GM12878 (cell line): Measurements from ENCODE around the gene ATXN1. TPM values are rescaled to one million over a fixed set of nuclear protein-coding genes. Genes with fewer than 3 reads are reported as not detected.

Source experiments
- ATAC-seq: fragments of 200-7000 bp; cut with Tn5 transposase; 3 replicates; pipeline ENCODE4 v1.9.1; 2020; ENCODE audit warnings: mild to moderate bottlenecking, moderate library complexity
- BruUV-seq: library from RNA; stranded (reverse); fragments of 400-500 nt; replicated peaks from 2 replicates; lab custom pipeline; 2021; lab: Mats Ljungman, UMichigan
- CTCF ChIA-PET: fragments of 300-600 bp; sonication (Branson Sonifier 250); formaldehyde crosslinking; extraction: SDS; loops from one replicate; lab custom pipeline; 2021; ENCODE audit warnings: inconsistent platforms; lab: Yijun Ruan, JAX
- POLR2A ChIA-PET: fragments of 350-600 bp; formaldehyde crosslinking; extraction: SDS; loops from one replicate; lab custom pipeline; 2021; ENCODE audit warnings: inconsistent platforms; lab: Charles Lee
- RAD21 ChIA-PET: fragments of 300-600 bp; sonication (Branson Sonifier 250); formaldehyde crosslinking; loops from one replicate; lab custom pipeline; 2023; ENCODE audit warnings: antibody characterized with exemption; ENCODE audit not compliant: unreplicated experiment; lab: Charles Lee
- SMC1A ChIA-PET: fragments of 300-600 bp; sonication (Branson Sonifier 250); formaldehyde crosslinking; loops from one replicate; lab custom pipeline; 2023; ENCODE audit not compliant: unreplicated experiment, uncharacterized antibody; lab: Charles Lee
- DNase-seq: peaks from one replicate; pipeline ENCODE4 v3.0.0-alpha.2; 2011; ENCODE audit warnings: low read depth, low spot score
- FAIRE-seq: peaks from 3 replicates; lab custom pipeline; 2011; peaks lifted over from hg19 to GRCh38; lab: Jason Lieb, UNC
- H2AFZ ChIP-seq: 2 replicates; pipeline ENCODE4 v1.6.0; 2011; ENCODE audit warnings: low read depth, low read length, control low read depth; ENCODE audit not compliant: control insufficient read depth
- H3K27ac ChIP-seq: 2 replicates; pipeline ENCODE4 v1.5.1; 2011; ENCODE audit warnings: control low read depth; ENCODE audit not compliant: control insufficient read depth, insufficient read depth
- H3K27me3 ChIP-seq, 2 experiments: replicated peaks in 1 of 2; 2 replicates each; pipeline versions ENCODE4 v1.6.0 to v1.6.1; 2011; ENCODE audit warnings: low read length in 1 of 2; ENCODE audit not compliant: control insufficient read depth in 2 of 2, insufficient read depth in 2 of 2
- H3K36me3 ChIP-seq, 2 experiments: 2 replicates each; pipeline ENCODE4 v1.5.1; 2011; ENCODE audit warnings: low read length in 1 of 2; ENCODE audit not compliant: control insufficient read depth in 2 of 2, insufficient read depth in 2 of 2
- H3K4me1 ChIP-seq: 2 replicates; pipeline ENCODE4 v1.6.1; 2011; ENCODE audit warnings: mild to moderate bottlenecking, low read length, moderate library complexity, mixed read lengths; ENCODE audit not compliant: control insufficient read depth, insufficient read depth
- H3K4me2 ChIP-seq: 2 replicates; pipeline ENCODE4 v1.6.0; 2011; ENCODE audit warnings: control low read depth; ENCODE audit not compliant: control insufficient read depth, insufficient read depth
- H3K4me3 ChIP-seq: fragments of 200-600 bp; sonication (generic); 2 replicates; pipeline ENCODE4 v1.5.1; 2016
- H3K79me2 ChIP-seq: 2 replicates; pipeline ENCODE4 v1.6.0; 2011; ENCODE audit warnings: low read length; ENCODE audit not compliant: control insufficient read depth, insufficient read depth
- H3K9ac ChIP-seq: 2 replicates; pipeline ENCODE4 v1.8.0; 2011; ENCODE audit warnings: low read length, control low read depth, mixed read lengths; ENCODE audit not compliant: control insufficient read depth, insufficient read depth
- H3K9me3 ChIP-seq: replicated peaks from 3 replicates; pipeline ENCODE4 v1.5.1; 2011; ENCODE audit warnings: mild to moderate bottlenecking, low read length; ENCODE audit not compliant: control insufficient read depth, insufficient read depth
- H4K20me1 ChIP-seq: 2 replicates; pipeline ENCODE4 v1.6.0; 2011; ENCODE audit not compliant: control insufficient read depth, insufficient read depth
- BCLAF1 ChIP-seq: fragments of 450-650 bp; IDR thresholded peaks from 2 replicates; pipeline ENCODE4 v1.6.1; 2017; ENCODE audit warnings: antibody characterized with exemption, mild to moderate bottlenecking, moderate library complexity
- CREB1 ChIP-seq: IDR thresholded peaks from 2 replicates; pipeline ENCODE4 v1.6.1; 2012; ENCODE audit warnings: low read depth, mild to moderate bottlenecking, inconsistent platforms
- E4F1 ChIP-seq: fragments of 450-650 bp; IDR thresholded peaks from 2 replicates; pipeline ENCODE4 v1.6.1; 2018; ENCODE audit warnings: borderline replicate concordance, mild to moderate bottlenecking; ENCODE audit not compliant: partially characterized antibody
- GABPA ChIP-seq: IDR thresholded peaks from 2 replicates; pipeline ENCODE4 v1.6.1; 2014; ENCODE audit warnings: antibody characterized with exemption, low read depth, mild to moderate bottlenecking, inconsistent platforms
- MAX ChIP-seq: IDR thresholded peaks from 2 replicates; pipeline ENCODE4 v1.6.1; 2012; ENCODE audit warnings: low read depth, low read length, improper control_type of control experiment
- MTA3 ChIP-seq: IDR thresholded peaks from 2 replicates; pipeline ENCODE4 v1.6.1; 2012; ENCODE audit warnings: low read length, inconsistent platforms, borderline replicate concordance
- NKRF ChIP-seq: fragments of 450-650 bp; conservative IDR thresholded peaks from 2 replicates; pipeline ENCODE4 v1.6.1; 2017; ENCODE audit warnings: mild to moderate bottlenecking, moderate library complexity
- POLR2A ChIP-seq: IDR thresholded peaks from 2 replicates; pipeline ENCODE4 v1.6.1; 2011; ENCODE audit warnings: low read depth, mild to moderate bottlenecking, low read length
- SKIL ChIP-seq: fragments of 450-650 bp; IDR thresholded peaks from 2 replicates; pipeline ENCODE4 v1.6.1; 2017; ENCODE audit warnings: mild to moderate bottlenecking, low read depth, inconsistent platforms; ENCODE audit not compliant: poor library complexity, severe bottlenecking
- SREBF1 ChIP-seq: IDR thresholded peaks from 2 replicates; pipeline ENCODE4 v1.6.1; 2012; ENCODE audit warnings: mild to moderate bottlenecking, low read length
- TARDBP ChIP-seq: IDR thresholded peaks from 2 replicates; pipeline ENCODE4 v1.6.1; 2016; ENCODE audit warnings: borderline replicate concordance
- ZBED1 ChIP-seq: IDR thresholded peaks from 2 replicates; pipeline ENCODE4 v1.6.1; 2016; ENCODE audit warnings: borderline replicate concordance
- WGBS: methylation state at CpG from one replicate; pipeline ENCODE4 v1.1.6; 2016; ENCODE audit warnings: low lambda C conversion rate; ENCODE audit not compliant: insufficient replicate concordance, insufficient coverage; ENCODE audit errors: missing lambda C conversion rate; 5-methylcytosine and 5-hydroxymethylcytosine counted together
- in situ Hi-C: fragments of 300-500 bp; cut with MboI; formaldehyde crosslinking; loops from 9 replicates; pipeline ENCODE4 v1.14.3; 2018; ENCODE audit warnings: mixed read lengths
- intact Hi-C: fragments of 100-400 bp; cut with micrococcal nuclease; formaldehyde crosslinking; loops from one replicate; pipeline ENCODE4 v1.14.2; 2022; ENCODE audit not compliant: unreplicated experiment
- polyA plus RNA-seq, 11 experiments: library from polyadenylated mRNA; depleted of rRNA in 4 of 11; unstranded in 6 of 11; stranded (reverse) in 5 of 11; fragments of >200 nt; fragmentation: Nextera tagmentation in 4 of 11; fragmentation: Illumina TruSeq in 1 of 11; extraction: Ambion mirVana in 4 of 11; extraction: Trizol in 1 of 11; gene quantifications; 1 replicate in 1 of 11; 2 replicates in 10 of 11; pipeline versions ENCODE4 v1.2.1 to v1.2.3, GENCODE V29; 2011 to 2016; ENCODE audit warnings: inconsistent platforms in 2 of 11, missing spikeins in 2 of 11, low read depth in 1 of 11
- total RNA-seq, 4 experiments: library from RNA; depleted of rRNA in 3 of 4; stranded (reverse); fragments of >200 nt in 3 of 4; fragmentation: Illumina TruSeq in 1 of 4; extraction: Trizol in 1 of 4; gene quantifications; 2 replicates each; pipeline versions ENCODE4 v1.2.1 to v1.2.3, GENCODE V29; 2013 to 2021

Gene ATXN1
- total and polyA plus RNA-seq, 10 of the 15 experiments (the other 5 are each of a cell fraction or from before 2014, with no cell fraction given), result 12.2 to 51.2 (median 20.5) TPM

DNA sequence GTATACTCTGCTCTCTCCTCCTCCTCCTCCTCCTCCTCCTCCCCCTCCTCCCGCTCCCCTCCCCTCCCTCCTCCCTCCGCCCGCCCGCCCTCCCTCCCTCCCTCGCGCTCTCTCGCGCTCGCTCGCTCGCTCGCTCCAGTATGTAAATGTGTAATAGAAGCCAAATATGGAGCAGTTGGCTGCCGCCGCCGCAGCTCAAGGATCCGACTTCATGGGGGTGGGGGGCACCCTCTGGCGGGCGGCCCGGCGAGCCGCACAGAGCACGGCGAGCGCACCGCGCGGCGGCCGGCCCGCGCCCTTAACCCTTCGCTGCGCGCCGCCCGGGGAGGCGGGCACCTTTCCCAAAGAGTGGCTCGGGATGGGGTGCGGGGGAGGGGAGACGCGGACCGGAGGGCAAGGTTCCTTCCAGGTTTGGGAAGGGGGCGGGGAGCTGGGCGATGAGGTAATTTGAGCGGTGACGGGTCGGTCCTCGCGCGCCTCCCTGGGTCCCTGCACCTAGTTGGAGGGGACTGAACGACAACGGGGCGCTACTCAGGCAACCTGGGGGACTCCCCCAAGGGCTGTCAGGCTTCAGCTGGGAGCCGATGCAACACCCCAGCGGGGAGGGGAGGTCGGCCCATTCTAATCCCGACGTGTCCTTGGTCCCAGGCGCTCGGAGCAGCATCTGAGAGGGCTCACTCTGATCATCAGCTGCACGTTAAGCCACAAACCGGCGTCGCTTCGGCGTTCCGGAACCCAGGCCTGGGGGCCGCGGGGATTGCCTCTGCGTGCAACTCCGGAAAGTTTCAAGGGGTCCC, 409 bp upstream of the ATXN1 start:
- no peak for FAIRE-seq
- ATAC-seq, result peak; percentile 64
- ChIA-PET RAD21 (interaction anchor here (0.7 to 5.0 kb wide), 34 partner anchors 9 to 476 kb away, joined by 3 to 110 read pairs (median 6); no protein-coding TSS in a partner anchor), SMC1A (interaction anchor here (0.6 to 5.4 kb wide), 21 partner anchors 11 to 473 kb away, joined by 3 to 111 read pairs (median 4); no protein-coding TSS in a partner anchor), POLR2A (interaction anchor here (0.6 to 1.5 kb wide), 12 partner anchors 29 to 442 kb away, joined by 3 to 8 read pairs (median 4); no protein-coding TSS in a partner anchor), CTCF (interaction anchor here (0.6 to 9.1 kb wide), 25 partner anchors 12 to 532 kb away, joined by 3 to 174 read pairs (median 14); no protein-coding TSS in a partner anchor)
- intact Hi-C loops (loop anchor here (1.0 to 10.0 kb wide), 11 partner anchors 31 to 457 kb away; no protein-coding TSS in a partner anchor), in situ Hi-C loops (loop anchor here (5.0 to 10.0 kb wide), 2 partner anchors 249 to 347 kb away; no protein-coding TSS in a partner anchor)
- Histone ChIP-seq H3K79me2 (peaks cover 19% of the 10 kb centered on the region), H3K27me3 (no peaks in the 10 kb centered on the region), H2AFZ (peak overlapping the region; percentile 47), H3K27ac (peak overlapping the region; percentile 68), H4K20me1 (no peaks in the 10 kb centered on the region), H3K4me3 (peak overlapping the region; percentile 80), H3K9me3 (no peaks in the 10 kb centered on the region), H3K4me2 (peak overlapping the region; percentile 98), H3K36me3 (no peaks in the 10 kb centered on the region), H3K4me1 (peaks cover 8% of the 10 kb centered on the region; the same call in 1 of the 2 replicates), H3K9ac (peak overlapping the region; percentile 80)
- DNase-seq, result no peak
- WGBS, result 1% methylated on average over 35 of the region's 71 CpGs
- BruUV-seq, result no TSS peak
- no peak; the same call in 1 of the 2 replicates for TF ChIP-seq CREB1
- TF ChIP-seq SKIL, result no peak
- no peak for TF ChIP-seq TARDBP
- no peak for TF ChIP-seq GABPA
- peak; percentile 68 for TF ChIP-seq POLR2A
- TF ChIP-seq ZBED1, result 0 out of 2 replicates have a peak, but pooled peaks have one; percentile 16
- no peak for TF ChIP-seq MAX
- peak; percentile 77 for TF ChIP-seq NKRF
- peak; percentile 44 for TF ChIP-seq MTA3
- TF ChIP-seq SREBF1, result no peak
- 0 out of 2 replicates have a peak, but pooled peaks have one; percentile 33 for TF ChIP-seq BCLAF1
- no peak for TF ChIP-seq E4F1
